GM12892 (cell line): ENCODE results near the gene TPRG1L.

Experiments used
- DNase-seq: peaks from one replicate; pipeline ENCODE4 v3.0.0; 2011; ENCODE audit not compliant: insufficient read length
- FAIRE-seq: peaks from 2 replicates; lab custom pipeline; 2011; peaks lifted over from hg19 to GRCh38; lab: Jason Lieb, UNC
- POLR2A ChIP-seq: IDR thresholded peaks from 2 replicates; pipeline ENCODE4 v1.6.1; 2011; ENCODE audit warnings: low read depth, low read length, control low read depth
- POLR2AphosphoS5 ChIP-seq: IDR thresholded peaks from 2 replicates; pipeline ENCODE4 v1.6.1; 2011; ENCODE audit warnings: low read depth, low read length, control low read depth
- TAF1 ChIP-seq: IDR thresholded peaks from 2 replicates; pipeline ENCODE4 v1.6.1; 2011; ENCODE audit warnings: low read depth, mild to moderate bottlenecking, control low read depth, low read length, borderline replicate concordance

TPRG1L gene

DNA sequence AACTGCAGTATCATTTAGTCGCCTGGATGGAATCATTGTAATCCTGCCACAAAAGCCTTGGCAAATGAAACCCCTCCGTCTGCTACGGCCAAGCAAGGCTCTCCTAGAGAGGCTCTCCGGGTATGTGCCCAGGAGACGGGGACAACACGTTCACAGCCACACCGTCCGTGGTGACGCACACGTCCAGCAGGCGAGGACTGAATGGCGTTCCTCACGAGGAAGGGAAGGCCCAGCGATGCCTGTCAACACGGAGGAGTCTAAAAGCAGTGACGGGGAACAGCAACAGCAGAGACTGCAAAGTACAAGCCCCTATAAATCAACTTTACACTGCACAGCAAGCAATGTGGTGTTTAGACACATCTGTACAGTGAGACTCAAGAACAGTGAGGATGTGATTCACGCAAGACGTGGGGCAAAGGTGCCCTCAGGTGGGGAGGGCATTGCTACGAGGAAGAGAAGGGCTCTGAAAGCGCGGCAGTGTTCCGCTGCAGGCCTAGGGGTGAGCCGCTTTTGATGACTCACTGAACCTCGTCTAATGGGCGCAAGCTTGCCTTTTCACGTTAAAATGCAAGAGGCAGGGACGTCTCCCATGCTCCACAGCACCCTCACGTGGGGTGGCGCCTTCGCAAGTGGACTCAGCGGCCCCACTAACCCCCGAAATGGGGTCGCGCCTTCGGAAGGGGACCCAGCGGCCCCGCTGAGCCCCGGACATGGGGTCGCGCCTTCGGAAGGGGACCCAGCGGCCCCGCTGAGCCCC, 18.3 kb downstream of the TPRG1L start:
- FAIRE-seq (no peak), DNase-seq (no peak)
- TF ChIP-seq TAF1 (no peak), POLR2A (no peak), POLR2AphosphoS5 (no peak)

DNA sequence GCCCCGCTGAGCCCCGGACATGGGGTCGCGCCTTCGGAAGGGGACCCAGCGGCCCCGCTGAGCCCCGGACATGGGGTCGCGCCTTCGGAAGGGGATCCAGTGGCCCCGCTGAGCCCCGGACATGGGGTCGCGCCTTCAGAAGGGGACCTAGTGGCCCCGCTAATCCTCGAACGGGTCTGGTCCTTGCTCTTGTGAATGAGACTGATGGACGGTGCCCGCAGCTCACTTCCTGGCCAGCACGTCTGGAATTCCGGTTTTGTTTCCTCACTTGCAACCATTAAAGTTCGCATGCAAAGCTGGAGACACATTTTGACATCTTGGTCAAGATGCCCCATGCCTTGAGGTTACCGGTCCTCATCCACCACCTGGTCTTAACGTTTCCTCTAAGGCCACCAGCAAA, 19.5 kb downstream of the TPRG1L start:
- no peak for TF ChIP-seq POLR2A
- no peak for TF ChIP-seq POLR2AphosphoS5
- no peak for TF ChIP-seq TAF1
- no peak for FAIRE-seq

DNA sequence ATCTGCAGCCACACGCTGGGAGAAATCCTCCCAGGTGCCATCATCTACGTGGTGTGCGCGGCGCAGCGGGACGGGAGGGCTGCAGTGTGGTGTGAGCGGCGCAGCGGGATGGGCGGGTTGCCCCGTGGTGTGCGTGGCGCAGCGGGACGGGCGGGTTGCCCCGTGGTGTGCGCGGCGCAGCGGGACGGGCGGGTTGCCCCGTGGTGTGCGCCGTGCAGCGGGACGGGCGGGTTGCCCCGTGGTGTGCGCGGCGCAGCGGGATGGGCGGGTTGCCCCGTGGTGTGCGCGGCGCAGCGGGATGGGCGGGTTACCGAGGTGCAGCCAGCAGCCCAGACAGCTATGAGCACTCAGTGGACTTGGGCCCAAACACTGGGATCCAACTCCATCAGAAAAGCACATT, 20.4 kb downstream of the TPRG1L start:
- FAIRE-seq (no peak), DNase-seq (no peak)
- TF ChIP-seq POLR2AphosphoS5 (no peak), TAF1 (no peak), POLR2A (no peak)

More for the DNA sequence above, 19.5 kb downstream of the TPRG1L start:
- DNase-seq: no peak

DNA sequence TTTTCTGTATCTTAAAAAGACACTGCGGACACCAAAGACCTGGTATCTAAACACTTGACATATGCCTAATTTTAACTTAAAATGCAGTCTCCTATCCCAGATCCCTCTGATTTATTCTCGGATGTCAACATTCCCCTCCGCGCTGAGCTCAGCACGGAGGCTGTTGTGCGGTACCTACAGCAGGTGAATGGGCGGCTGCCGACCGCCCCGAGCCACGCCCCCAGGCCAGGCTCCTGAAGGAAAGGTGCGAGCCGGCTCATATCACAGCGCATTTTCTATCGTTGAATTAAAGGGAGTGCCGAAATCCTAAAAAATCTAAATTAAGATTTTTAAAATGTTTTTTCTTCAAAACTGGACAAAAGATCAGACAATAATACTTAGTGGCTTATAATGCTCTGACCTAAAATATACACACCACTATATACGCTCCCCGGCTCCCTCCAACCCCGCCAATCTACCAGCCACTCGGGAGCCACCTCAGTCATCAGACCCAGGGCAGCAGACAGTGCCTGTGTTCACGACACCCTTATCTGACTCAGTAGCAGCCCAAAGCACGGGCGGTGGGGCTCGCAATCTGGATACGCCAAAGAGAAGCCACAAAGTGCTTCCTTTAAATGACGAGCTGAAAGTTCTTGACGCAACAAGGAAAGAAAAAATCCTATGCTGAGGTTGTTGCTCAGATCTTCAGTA, 21.0 kb downstream of the TPRG1L start:
- TF ChIP-seq POLR2A: no peak
- TF ChIP-seq TAF1: no peak
- no peak for TF ChIP-seq POLR2AphosphoS5
- FAIRE-seq: no peak
- DNase-seq: no peak

DNA sequence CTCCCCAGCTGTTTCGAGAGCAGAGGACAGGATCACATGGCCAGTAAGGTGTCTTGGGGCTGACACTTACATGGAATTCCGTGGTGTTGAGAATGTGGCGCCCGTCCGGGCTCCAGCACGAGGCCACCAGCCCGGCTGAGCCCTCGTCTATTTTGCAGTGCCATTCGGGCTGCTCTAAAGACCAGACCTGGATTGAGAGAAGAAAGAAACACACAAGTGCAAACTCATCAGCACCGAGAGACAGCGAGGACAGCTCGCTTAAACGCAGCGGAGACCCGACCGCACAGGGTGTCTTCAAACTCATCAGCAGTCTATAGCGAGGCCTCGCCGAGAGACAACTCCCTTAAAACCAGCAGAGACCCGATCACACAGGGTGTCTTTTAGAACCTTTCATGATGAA, 21.8 kb downstream of the TPRG1L start:
- TF ChIP-seq TAF1 (no peak), POLR2AphosphoS5 (no peak), POLR2A (no peak)
- FAIRE-seq: no peak
- no peak for DNase-seq

DNA sequence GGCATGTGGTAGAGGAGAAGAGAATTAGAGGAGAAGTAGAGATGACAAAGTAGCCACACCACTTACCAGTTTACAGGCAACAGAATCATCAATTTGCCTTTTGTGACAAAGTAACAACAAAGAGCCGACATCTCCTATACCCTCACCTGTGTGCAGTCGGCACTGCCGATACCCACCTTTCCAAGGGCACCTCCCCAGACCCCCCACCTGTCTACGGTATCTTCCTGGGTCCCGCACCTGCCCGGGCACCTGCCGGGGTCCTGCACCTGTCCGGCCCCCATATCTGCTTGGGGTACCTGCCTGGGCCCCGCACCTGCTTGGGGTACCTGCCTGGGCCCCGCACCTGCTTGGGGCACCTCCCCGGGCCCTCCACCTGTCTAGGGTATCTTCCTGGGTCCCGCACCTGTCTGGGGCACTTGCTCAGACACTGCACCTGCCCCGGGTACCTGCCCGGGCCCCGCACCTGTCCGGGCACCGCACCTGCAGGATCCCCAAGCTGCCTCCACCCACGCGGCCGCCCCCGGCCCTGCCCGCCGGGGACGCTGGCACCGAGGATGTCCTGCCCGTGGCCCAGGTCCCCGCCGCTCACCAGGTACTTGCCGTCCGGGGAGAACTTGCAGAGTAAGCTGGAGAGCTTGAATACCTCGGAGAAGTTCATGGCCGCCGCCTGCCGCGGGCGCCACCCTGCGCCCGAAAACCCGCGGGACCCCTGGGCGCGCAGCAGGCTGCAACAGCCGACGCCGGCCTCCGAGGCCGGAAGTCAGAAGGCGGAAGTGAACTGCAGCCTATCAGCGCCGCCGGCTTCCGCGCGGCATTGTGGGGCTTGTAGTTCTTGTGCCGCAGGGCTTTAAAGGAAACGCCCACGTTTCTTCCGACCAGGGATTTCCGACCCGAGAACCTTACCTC, 24.8 kb downstream of the TPRG1L start, which contains the start of gene WRAP73:
Gene WRAP73, minus strand, starts transcription at position 762 of the 906 bp plus-strand sequence. Its CDS starts 104 bp downstream, at position 658.
- DNase-seq (peak; percentile 95), FAIRE-seq (peak; percentile 96)
- TF ChIP-seq POLR2AphosphoS5: 0 out of 2 replicates have a peak, but pooled peaks have one; percentile 35
- peak; percentile 81 for TF ChIP-seq POLR2A
- no peak for TF ChIP-seq TAF1

DNA sequence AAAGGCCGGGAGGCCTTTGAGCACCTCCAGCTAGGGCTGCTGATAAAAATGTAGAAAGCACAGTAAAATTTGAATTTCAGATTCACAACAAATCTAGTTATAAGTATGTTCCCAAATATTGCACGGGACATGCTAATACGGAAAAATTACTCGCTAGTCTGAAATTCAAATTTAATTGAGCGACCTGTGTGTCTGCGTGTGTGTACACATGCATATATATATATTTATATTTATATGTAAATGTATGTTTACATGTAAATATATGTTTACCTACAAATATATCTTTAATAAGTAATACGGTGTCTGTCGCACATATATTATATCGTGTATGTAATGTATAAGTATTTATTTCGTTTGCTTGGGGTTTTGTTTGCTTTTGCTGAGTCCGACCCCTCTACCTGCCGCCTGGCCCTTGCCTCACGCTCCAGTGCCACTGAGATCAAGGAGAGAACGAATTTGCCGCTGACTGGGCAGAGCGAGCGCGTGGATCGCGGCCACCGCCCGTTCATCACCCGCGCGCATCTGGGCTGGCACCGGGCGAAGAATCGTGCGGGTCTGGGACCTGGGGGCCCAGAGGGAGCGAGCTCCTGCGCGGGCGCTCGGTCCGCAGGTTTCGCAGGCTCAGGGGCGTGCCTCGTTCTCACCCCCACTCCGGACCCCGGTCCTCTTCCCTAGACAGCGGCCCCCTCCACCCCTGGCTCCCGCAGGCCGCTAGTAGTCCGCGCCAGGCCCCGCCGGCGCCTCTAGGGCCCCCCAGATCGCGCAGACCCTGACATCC, 25.6 kb downstream of the TPRG1L start:
- DNase-seq: no peak
- no peak for FAIRE-seq
- TF ChIP-seq TAF1 (no peak), POLR2A (no peak), POLR2AphosphoS5 (no peak)

DNA sequence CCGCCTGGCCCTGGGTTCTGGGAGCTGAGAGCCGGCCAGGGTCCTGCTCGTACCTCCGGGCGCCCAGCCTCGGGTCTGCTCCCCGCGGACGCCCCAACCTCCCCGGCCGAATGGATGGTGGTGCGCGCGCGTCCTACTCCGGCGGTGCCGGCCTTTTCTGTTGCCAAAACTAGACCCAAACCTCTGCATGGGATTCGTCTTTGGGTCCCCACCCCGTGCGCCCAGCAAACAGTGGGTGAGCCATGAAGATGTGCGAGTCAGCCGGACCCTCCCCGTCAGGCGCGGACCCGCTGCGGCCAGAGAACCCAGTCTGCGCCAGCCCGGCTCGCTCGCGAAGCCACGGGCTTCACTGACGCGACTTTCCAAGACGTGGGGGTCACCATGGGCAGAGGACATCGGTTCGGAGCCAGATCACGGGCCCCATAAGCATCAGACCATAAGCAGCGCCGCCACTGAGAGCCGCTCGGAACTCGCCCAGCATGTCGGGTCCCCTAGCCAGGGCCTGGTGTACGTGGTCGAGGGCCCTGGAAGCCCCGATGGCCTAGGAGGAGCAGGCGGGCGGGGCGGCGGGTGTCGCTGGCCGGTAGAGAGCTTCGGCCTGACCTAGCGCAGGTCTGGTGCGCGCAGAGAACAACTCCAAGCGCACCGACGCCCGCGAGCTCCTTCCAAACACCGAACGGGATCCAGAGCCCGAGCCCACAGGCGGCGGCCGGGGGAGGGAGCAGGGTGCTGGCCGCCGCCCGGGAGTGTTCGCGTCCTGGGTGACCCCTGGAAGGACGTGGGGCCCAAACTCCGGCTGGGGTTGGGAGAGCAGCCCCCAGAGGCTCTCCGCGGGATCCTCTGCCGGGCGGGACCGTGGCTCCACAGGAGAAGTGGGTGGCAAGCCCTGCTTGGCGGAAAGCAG, 26.5 kb downstream of the TPRG1L start:
- no peak for DNase-seq
- no peak for TF ChIP-seq POLR2A
- no peak for TF ChIP-seq POLR2AphosphoS5
- no peak for TF ChIP-seq TAF1
- peak; percentile 44 for FAIRE-seq

DNA sequence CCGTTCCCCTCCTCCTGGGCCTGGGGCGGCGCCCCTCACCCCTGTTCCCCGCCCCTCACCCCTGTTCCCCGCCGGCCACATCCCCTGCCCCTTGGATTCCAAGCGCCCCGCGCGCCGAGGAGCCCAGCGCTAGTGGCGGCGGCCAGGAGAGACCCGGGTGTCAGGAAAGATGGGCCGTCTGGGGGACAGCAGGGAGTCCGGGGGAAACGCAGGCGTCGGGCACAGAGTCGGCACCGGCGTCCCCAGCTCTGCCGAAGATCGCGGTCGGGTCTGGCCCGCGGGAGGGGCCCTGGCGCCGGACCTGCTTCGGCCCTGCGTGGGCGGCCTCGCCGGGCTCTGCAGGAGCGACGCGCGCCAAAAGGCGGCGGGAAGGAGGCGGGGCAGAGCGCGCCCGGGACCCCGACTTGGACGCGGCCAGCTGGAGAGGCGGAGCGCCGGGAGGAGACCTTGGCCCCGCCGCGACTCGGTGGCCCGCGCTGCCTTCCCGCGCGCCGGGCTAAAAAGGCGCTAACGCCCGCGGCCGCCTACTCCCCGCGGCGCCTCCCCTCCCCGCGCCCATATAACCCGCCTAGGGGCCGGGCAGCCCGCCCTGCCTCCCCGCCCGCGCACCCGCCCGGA, 27.2 kb downstream of the TPRG1L start, which contains the start of gene TP73:
Gene TP73, plus strand, starts transcription at position 587 of the 618 bp plus-strand sequence. CDS start 29,850 bp downstream, outside the sequence.
- DNase-seq (peak; percentile 65), FAIRE-seq (peak; percentile 60)
- TF ChIP-seq POLR2A (0 out of 2 replicates have a peak, but pooled peaks have one; percentile 35), TAF1 (no peak), POLR2AphosphoS5 (no peak)
